HepG2 (cell line): ENCODE data around the gene NECAP2. TPM values are rescaled to one million over a fixed set of nuclear protein-coding genes. Genes with fewer than 3 reads are reported as not detected.

ENCODE experiments used
- FOSL2 ChIP-seq: sonication (generic); formaldehyde crosslinking; IDR thresholded peaks from 2 replicates; pipeline ENCODE4 v1.4.0; 2020; ENCODE audit warnings: missing genetic modification reagents
- HOXA5 ChIP-seq: sonication (generic); formaldehyde crosslinking; IDR thresholded peaks from 2 replicates; pipeline ENCODE4 v1.4.0; 2020; ENCODE audit warnings: missing genetic modification reagents
- IKZF1 ChIP-seq: fragments of 450-650 bp; IDR thresholded peaks from 2 replicates; pipeline ENCODE4 v1.7.1; 2016
- IRF2 ChIP-seq: IDR thresholded peaks from 2 replicates; pipeline ENCODE4 v1.6.1; 2018; ENCODE audit warnings: missing genetic modification reagents, missing compliant biosample characterization
- MEF2D ChIP-seq: sonication (generic); formaldehyde crosslinking; IDR thresholded peaks from 2 replicates; pipeline ENCODE4 v1.5.1; 2020; ENCODE audit warnings: mild to moderate bottlenecking, missing genetic modification reagents
- NCOA2 ChIP-seq: sonication (generic); formaldehyde crosslinking; IDR thresholded peaks from 2 replicates; pipeline ENCODE4 v1.8.0; 2022; ENCODE audit warnings: inconsistent platforms
- NFE2 ChIP-seq: sonication (generic); formaldehyde crosslinking; IDR thresholded peaks from 2 replicates; pipeline ENCODE4 v1.4.0; 2020; ENCODE audit warnings: missing genetic modification reagents
- NRL ChIP-seq: sonication (generic); formaldehyde crosslinking; IDR thresholded peaks from 2 replicates; pipeline ENCODE4 v1.5.0; 2020; ENCODE audit warnings: missing genetic modification reagents, mild to moderate bottlenecking, moderate library complexity, borderline replicate concordance
- PHF8 ChIP-seq: sonication (generic); formaldehyde crosslinking; IDR thresholded peaks from 2 replicates; pipeline ENCODE4 v1.5.0; 2020; ENCODE audit warnings: missing genetic modification reagents
- TMF1 ChIP-seq: sonication (generic); formaldehyde crosslinking; IDR thresholded peaks from 2 replicates; pipeline ENCODE4 v1.8.1; 2022; ENCODE audit warnings: low read depth, missing genetic modification reagents
- ZFY ChIP-seq: sonication (generic); formaldehyde crosslinking; IDR thresholded peaks from 2 replicates; pipeline ENCODE4 v1.4.0; 2020; ENCODE audit warnings: missing genetic modification reagents
- ZNF556 ChIP-seq: sonication (generic); formaldehyde crosslinking; IDR thresholded peaks from 2 replicates; pipeline ENCODE4 v1.4.0; 2020; ENCODE audit warnings: mild to moderate bottlenecking, missing genetic modification reagents, borderline replicate concordance
- ZNF557 ChIP-seq: sonication (generic); formaldehyde crosslinking; IDR thresholded peaks from 2 replicates; pipeline ENCODE4 v1.4.0; 2020; ENCODE audit warnings: missing genetic modification reagents
- ZNF589 ChIP-seq: sonication (generic); formaldehyde crosslinking; conservative IDR thresholded peaks from 2 replicates; pipeline ENCODE4 v1.8.0; 2022; ENCODE audit warnings: mild to moderate bottlenecking, moderate library complexity, missing genetic modification reagents
- ZNF619 ChIP-seq: sonication (generic); formaldehyde crosslinking; IDR thresholded peaks from 2 replicates; pipeline ENCODE4 v1.4.0; 2020; ENCODE audit warnings: mild to moderate bottlenecking, missing genetic modification reagents
- ZNF749 ChIP-seq: sonication (generic); formaldehyde crosslinking; IDR thresholded peaks from 2 replicates; pipeline ENCODE4 v1.8.0; 2022; ENCODE audit warnings: mild to moderate bottlenecking, missing genetic modification reagents, moderate library complexity, borderline replicate concordance
- ZNF878 ChIP-seq: sonication (generic); formaldehyde crosslinking; IDR thresholded peaks from 2 replicates; pipeline ENCODE4 v1.8.1; 2023; ENCODE audit warnings: mild to moderate bottlenecking, missing genetic modification reagents, moderate library complexity
- polyA plus RNA-seq, 8 experiments: library from polyadenylated mRNA; depleted of rRNA in 3 of 8; stranded (reverse) in 7 of 8; unstranded in 1 of 8; fragments of >200 nt; fragmentation: Illumina TruSeq in 4 of 8; extraction: Trizol in 4 of 8; gene quantifications; 2 replicates each; pipeline versions ENCODE4 v1.2.1 to v1.2.3, GENCODE V29; 2011 to 2016; ENCODE audit warnings: low read depth in 4 of 8, missing spikeins in 1 of 8, mixed read lengths in 1 of 8; ENCODE audit not compliant: insufficient read depth in 1 of 8
- total RNA-seq, 5 experiments: library from RNA; depleted of rRNA; stranded (reverse); fragments of >200 nt; fragmentation: Illumina TruSeq; extraction: Trizol; gene quantifications; 2 replicates each; pipeline ENCODE4 v1.2.3, GENCODE V29; 2016; ENCODE audit warnings: low read depth in 1 of 5
- TF ChIP-seq, protein P1 (sequence below): sonication (generic); formaldehyde crosslinking; IDR thresholded peaks from 2 replicates; pipeline ENCODE4; 2020; ENCODE audit warnings: missing genetic modification reagents, mild to moderate bottlenecking, borderline replicate concordance
- TF ChIP-seq, protein P2 (sequence below): IDR thresholded peaks from 2 replicates; pipeline ENCODE4 v1.6.1; 2018; ENCODE audit warnings: missing genetic modification reagents, mild to moderate bottlenecking, missing compliant biosample characterization
- TF ChIP-seq, protein P3 (sequence below): sonication (generic); formaldehyde crosslinking; IDR thresholded peaks from 2 replicates; pipeline ENCODE4 v1.5.1; 2020; ENCODE audit warnings: missing genetic modification reagents, mild to moderate bottlenecking, borderline replicate concordance
- TF ChIP-seq, protein P4 (sequence below): sonication (generic); formaldehyde crosslinking; IDR thresholded peaks from 2 replicates; pipeline ENCODE4 v1.5.0; 2020; ENCODE audit warnings: mild to moderate bottlenecking, missing genetic modification reagents

NECAP2 gene
- total and polyA plus RNA-seq, 2 of the 13 experiments (the other 11 are each of a cell fraction or from before 2014, with no cell fraction given): 38.5 to 52.3 TPM

DNA sequence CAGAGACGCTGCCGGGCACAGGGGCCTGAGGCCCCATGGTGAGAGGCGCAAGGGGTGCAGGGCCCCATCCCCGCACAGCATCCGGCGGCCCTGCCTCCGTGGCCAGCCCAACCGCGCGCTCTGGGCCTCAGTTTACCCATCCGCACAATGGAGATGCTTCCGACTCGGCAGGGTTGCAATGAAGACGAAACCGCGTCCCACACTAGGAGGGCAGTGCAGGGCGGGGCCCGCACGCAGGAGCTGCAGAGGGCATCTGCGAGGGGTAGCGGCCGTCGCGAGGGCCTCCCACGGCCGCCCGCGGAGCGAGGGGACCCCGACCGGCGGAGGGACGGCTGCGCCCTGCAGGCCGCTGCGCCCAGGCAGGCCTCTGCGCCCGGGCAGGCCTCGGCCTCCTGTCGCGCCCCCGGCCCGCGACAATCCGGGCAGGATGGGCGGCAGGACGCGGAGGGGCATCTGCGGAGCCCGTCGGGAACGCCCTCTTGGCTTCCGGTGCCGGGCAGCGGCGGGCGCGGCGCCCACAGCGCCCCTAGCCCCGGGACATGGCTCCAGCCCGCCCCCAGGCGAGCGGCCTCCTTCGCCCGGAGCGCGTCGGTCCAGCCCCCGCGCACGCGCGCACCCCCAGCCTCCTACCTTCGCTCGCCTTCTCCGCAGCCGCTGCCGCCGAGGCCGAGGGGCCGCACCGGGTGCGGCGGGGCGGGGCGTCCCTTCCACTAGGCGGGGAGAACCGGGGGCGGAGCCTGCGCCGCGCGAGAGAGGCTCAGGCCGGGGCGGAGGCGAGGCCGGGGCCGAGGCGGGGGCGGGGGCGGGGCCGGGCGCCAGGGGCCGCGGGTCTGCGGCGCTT is 58.3 kb downstream of the NECAP2 start (continued):
- TF ChIP-seq PHF8 (CRISPR knock-in tag) (peak; percentile 40), IKZF1 (no peak), TMF1 (CRISPR knock-in tag) (no peak), ZFY (CRISPR knock-in tag) (peak; percentile 91), FOSL2 (CRISPR knock-in tag) (no peak), ZNF589 (no peak), ZNF557 (CRISPR knock-in tag) (0 out of 2 replicates have a peak, but pooled peaks have one; percentile 9), ZNF749 (CRISPR knock-in tag) (no peak), NCOA2 (CRISPR knock-in tag) (no peak), ZNF556 (CRISPR knock-in tag) (no peak), ZNF619 (no peak), MEF2D (no peak), NFE2 (CRISPR knock-in tag) (no peak), NRL (CRISPR knock-in tag) (no peak; the same call in 1 of the 2 replicates), IRF2 (no peak), ZNF878 (CRISPR knock-in tag) (no peak), HOXA5 (no peak)
- TF ChIP-seq, protein P1, sequence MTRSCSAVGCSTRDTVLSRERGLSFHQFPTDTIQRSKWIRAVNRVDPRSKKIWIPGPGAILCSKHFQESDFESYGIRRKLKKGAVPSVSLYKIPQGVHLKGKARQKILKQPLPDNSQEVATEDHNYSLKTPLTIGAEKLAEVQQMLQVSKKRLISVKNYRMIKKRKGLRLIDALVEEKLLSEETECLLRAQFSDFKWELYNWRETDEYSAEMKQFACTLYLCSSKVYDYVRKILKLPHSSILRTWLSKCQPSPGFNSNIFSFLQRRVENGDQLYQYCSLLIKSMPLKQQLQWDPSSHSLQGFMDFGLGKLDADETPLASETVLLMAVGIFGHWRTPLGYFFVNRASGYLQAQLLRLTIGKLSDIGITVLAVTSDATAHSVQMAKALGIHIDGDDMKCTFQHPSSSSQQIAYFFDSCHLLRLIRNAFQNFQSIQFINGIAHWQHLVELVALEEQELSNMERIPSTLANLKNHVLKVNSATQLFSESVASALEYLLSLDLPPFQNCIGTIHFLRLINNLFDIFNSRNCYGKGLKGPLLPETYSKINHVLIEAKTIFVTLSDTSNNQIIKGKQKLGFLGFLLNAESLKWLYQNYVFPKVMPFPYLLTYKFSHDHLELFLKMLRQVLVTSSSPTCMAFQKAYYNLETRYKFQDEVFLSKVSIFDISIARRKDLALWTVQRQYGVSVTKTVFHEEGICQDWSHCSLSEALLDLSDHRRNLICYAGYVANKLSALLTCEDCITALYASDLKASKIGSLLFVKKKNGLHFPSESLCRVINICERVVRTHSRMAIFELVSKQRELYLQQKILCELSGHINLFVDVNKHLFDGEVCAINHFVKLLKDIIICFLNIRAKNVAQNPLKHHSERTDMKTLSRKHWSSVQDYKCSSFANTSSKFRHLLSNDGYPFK (CRISPR knock-in tag): no peak
- TF ChIP-seq, protein P2, sequence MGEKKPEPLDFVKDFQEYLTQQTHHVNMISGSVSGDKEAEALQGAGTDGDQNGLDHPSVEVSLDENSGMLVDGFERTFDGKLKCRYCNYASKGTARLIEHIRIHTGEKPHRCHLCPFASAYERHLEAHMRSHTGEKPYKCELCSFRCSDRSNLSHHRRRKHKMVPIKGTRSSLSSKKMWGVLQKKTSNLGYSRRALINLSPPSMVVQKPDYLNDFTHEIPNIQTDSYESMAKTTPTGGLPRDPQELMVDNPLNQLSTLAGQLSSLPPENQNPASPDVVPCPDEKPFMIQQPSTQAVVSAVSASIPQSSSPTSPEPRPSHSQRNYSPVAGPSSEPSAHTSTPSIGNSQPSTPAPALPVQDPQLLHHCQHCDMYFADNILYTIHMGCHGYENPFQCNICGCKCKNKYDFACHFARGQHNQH: no peak
- TF ChIP-seq, protein P3, sequence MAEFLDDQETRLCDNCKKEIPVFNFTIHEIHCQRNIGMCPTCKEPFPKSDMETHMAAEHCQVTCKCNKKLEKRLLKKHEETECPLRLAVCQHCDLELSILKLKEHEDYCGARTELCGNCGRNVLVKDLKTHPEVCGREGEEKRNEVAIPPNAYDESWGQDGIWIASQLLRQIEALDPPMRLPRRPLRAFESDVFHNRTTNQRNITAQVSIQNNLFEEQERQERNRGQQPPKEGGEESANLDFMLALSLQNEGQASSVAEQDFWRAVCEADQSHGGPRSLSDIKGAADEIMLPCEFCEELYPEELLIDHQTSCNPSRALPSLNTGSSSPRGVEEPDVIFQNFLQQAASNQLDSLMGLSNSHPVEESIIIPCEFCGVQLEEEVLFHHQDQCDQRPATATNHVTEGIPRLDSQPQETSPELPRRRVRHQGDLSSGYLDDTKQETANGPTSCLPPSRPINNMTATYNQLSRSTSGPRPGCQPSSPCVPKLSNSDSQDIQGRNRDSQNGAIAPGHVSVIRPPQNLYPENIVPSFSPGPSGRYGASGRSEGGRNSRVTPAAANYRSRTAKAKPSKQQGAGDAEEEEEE (CRISPR knock-in tag): no peak
- TF ChIP-seq, protein P4, sequence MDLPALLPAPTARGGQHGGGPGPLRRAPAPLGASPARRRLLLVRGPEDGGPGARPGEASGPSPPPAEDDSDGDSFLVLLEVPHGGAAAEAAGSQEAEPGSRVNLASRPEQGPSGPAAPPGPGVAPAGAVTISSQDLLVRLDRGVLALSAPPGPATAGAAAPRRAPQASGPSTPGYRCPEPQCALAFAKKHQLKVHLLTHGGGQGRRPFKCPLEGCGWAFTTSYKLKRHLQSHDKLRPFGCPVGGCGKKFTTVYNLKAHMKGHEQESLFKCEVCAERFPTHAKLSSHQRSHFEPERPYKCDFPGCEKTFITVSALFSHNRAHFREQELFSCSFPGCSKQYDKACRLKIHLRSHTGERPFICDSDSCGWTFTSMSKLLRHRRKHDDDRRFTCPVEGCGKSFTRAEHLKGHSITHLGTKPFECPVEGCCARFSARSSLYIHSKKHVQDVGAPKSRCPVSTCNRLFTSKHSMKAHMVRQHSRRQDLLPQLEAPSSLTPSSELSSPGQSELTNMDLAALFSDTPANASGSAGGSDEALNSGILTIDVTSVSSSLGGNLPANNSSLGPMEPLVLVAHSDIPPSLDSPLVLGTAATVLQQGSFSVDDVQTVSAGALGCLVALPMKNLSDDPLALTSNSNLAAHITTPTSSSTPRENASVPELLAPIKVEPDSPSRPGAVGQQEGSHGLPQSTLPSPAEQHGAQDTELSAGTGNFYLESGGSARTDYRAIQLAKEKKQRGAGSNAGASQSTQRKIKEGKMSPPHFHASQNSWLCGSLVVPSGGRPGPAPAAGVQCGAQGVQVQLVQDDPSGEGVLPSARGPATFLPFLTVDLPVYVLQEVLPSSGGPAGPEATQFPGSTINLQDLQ (CRISPR knock-in tag): peak; percentile 59; the same call in 1 of the 2 replicates
